Hepatocyte (in vitro differentiated cells): Measurements from ENCODE around the gene OR51B2.

Experiments used
- EZH2 ChIP-seq: fragments of 200-600 bp; sonication (generic); IDR thresholded peaks from 2 replicates; pipeline ENCODE4 v1.6.1; 2016; ENCODE audit warnings: antibody characterized with exemption, mild to moderate bottlenecking, borderline replicate concordance
- EZH2phosphoT487 ChIP-seq: fragments of 200-600 bp; sonication (generic); IDR thresholded peaks from one replicate; pipeline ENCODE4 v1.6.1; 2018; ENCODE audit warnings: antibody characterized with exemption, mild to moderate bottlenecking, low read depth, moderate library complexity; ENCODE audit not compliant: unreplicated experiment, severe bottlenecking
- TF ChIP-seq, protein P1 (sequence below): fragments of 200-600 bp; sonication (generic); IDR thresholded peaks from 2 replicates; pipeline ENCODE4 v1.5.1; 2016; ENCODE audit warnings: antibody characterized with exemption, mild to moderate bottlenecking; ENCODE audit not compliant: poor library complexity

DNA sequence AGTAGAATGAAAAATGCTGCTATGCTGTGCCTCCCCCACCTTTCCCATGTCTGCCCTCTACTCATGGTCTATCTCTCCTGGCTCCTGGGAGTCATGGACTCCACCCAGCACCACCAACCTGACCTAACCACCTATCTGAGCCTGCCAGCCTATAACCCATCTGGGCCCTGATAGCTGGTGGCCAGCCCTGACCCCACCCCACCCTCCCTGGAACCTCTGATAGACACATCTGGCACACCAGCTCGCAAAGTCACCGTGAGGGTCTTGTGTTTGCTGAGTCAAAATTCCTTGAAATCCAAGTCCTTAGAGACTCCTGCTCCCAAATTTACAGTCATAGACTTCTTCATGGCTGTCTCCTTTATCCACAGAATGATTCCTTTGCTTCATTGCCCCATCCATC is 39.5 kb downstream of the OR51B2 start:
- TF ChIP-seq, protein P1, sequence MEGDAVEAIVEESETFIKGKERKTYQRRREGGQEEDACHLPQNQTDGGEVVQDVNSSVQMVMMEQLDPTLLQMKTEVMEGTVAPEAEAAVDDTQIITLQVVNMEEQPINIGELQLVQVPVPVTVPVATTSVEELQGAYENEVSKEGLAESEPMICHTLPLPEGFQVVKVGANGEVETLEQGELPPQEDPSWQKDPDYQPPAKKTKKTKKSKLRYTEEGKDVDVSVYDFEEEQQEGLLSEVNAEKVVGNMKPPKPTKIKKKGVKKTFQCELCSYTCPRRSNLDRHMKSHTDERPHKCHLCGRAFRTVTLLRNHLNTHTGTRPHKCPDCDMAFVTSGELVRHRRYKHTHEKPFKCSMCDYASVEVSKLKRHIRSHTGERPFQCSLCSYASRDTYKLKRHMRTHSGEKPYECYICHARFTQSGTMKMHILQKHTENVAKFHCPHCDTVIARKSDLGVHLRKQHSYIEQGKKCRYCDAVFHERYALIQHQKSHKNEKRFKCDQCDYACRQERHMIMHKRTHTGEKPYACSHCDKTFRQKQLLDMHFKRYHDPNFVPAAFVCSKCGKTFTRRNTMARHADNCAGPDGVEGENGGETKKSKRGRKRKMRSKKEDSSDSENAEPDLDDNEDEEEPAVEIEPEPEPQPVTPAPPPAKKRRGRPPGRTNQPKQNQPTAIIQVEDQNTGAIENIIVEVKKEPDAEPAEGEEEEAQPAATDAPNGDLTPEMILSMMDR: no peak
- TF ChIP-seq EZH2: no peak
- TF ChIP-seq EZH2phosphoT487: no peak
